SK-N-SH (cell line): ENCODE data around the gene SCARB1.

Experiments used
- CHD2 ChIP-seq: fragments of 150-350 bp; IDR thresholded peaks from 2 replicates; pipeline ENCODE4 v1.6.1; 2018; ENCODE audit warnings: low read length; ENCODE audit not compliant: partially characterized antibody
- ELF1 ChIP-seq: IDR thresholded peaks from 2 replicates; pipeline ENCODE4 v1.4.0; 2012
- EP300 ChIP-seq, 2 experiments: IDR thresholded peaks; 2 replicates each; pipeline versions ENCODE4 v1.4.0 to v1.6.1; 2012; ENCODE audit warnings: borderline replicate concordance in 1 of 2, low read depth in 1 of 2, low read length in 1 of 2
- EZH2phosphoT487 ChIP-seq: fragments of 200-600 bp; sonication (generic); IDR thresholded peaks from 2 replicates; pipeline ENCODE4 v1.6.1; 2017; ENCODE audit warnings: low read depth, mixed run types, mild to moderate bottlenecking, antibody characterized with exemption, moderate library complexity, borderline replicate concordance
- GABPA ChIP-seq: IDR thresholded peaks from 2 replicates; pipeline ENCODE4 v1.4.0; 2012; ENCODE audit warnings: low read depth, mild to moderate bottlenecking
- JUND ChIP-seq: IDR thresholded peaks from 2 replicates; pipeline ENCODE4 v1.4.0; 2012
- RAD21 ChIP-seq: IDR thresholded peaks from 2 replicates; pipeline ENCODE4 v1.6.1; 2012; ENCODE audit warnings: mild to moderate bottlenecking, low read length
- REST ChIP-seq: IDR thresholded peaks from 2 replicates; pipeline ENCODE4 v1.6.1; 2012; ENCODE audit warnings: mild to moderate bottlenecking, low read depth, low read length, moderate library complexity
- TAF1 ChIP-seq: IDR thresholded peaks from 2 replicates; pipeline ENCODE4 v1.6.1; 2012; ENCODE audit warnings: low read depth, mild to moderate bottlenecking, low read length, moderate library complexity, borderline replicate concordance
- TEAD4 ChIP-seq: IDR thresholded peaks from 2 replicates; pipeline ENCODE4 v1.4.0; 2012; ENCODE audit warnings: mild to moderate bottlenecking, borderline replicate concordance; ENCODE audit not compliant: insufficient read depth
- TF ChIP-seq, protein P1 (sequence below): fragments of 200-600 bp; sonication (generic); IDR thresholded peaks from 2 replicates; pipeline ENCODE4 v1.6.1; 2017; ENCODE audit warnings: antibody characterized with exemption, mild to moderate bottlenecking, moderate library complexity

DNA sequence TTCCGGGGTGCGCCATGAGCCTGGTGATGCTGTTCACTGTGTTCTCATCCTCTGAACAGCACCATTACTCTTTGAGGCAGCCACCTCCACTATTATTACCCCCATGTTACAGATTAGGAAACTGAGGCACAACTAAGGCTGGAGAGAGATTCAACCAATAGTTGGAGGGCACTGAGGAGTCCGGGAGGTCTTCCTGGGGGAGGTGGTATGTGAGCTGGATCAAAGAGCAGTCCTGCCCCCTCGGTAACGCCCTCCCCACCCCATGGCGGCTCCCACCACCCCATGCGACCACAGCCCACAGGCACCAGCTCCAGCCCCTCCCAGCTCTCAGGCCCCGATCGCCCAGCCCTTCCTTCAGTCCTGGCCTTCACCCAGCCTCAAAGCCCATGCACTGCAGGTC lies 43.5 kb downstream of the SCARB1 start:
- TF ChIP-seq EZH2phosphoT487 (no peak), CHD2 (no peak), TAF1 (no peak), GABPA (no peak), EP300 (IDR thresholded peaks at IDR 0.05; ENCODE audit: borderline replicate concordance in 1 of 2, low read depth in 1 of 2, low read length in 1 of 2) (no peak), ELF1 (no peak), REST (no peak), JUND (no peak), RAD21 (no peak), TEAD4 (no peak)
- TF ChIP-seq, protein P1, sequence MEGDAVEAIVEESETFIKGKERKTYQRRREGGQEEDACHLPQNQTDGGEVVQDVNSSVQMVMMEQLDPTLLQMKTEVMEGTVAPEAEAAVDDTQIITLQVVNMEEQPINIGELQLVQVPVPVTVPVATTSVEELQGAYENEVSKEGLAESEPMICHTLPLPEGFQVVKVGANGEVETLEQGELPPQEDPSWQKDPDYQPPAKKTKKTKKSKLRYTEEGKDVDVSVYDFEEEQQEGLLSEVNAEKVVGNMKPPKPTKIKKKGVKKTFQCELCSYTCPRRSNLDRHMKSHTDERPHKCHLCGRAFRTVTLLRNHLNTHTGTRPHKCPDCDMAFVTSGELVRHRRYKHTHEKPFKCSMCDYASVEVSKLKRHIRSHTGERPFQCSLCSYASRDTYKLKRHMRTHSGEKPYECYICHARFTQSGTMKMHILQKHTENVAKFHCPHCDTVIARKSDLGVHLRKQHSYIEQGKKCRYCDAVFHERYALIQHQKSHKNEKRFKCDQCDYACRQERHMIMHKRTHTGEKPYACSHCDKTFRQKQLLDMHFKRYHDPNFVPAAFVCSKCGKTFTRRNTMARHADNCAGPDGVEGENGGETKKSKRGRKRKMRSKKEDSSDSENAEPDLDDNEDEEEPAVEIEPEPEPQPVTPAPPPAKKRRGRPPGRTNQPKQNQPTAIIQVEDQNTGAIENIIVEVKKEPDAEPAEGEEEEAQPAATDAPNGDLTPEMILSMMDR, result no peak
